ENCODE data around the gene MRPL41. TPM values are rescaled to one million over a fixed set of nuclear protein-coding genes. Genes with fewer than 3 reads are reported as not detected.
A peak's percentile ranks its signal among the peaks of the same experiment; 100 is the strongest.
"Not testable (repeated sequence)": the region's sequence is repeated elsewhere in the genome, so short reads cannot be mapped to it uniquely, and the experiment has no call there.

MRPL41 gene
- total RNA-seq, 1 donor = 30.4 TPM

DNA sequence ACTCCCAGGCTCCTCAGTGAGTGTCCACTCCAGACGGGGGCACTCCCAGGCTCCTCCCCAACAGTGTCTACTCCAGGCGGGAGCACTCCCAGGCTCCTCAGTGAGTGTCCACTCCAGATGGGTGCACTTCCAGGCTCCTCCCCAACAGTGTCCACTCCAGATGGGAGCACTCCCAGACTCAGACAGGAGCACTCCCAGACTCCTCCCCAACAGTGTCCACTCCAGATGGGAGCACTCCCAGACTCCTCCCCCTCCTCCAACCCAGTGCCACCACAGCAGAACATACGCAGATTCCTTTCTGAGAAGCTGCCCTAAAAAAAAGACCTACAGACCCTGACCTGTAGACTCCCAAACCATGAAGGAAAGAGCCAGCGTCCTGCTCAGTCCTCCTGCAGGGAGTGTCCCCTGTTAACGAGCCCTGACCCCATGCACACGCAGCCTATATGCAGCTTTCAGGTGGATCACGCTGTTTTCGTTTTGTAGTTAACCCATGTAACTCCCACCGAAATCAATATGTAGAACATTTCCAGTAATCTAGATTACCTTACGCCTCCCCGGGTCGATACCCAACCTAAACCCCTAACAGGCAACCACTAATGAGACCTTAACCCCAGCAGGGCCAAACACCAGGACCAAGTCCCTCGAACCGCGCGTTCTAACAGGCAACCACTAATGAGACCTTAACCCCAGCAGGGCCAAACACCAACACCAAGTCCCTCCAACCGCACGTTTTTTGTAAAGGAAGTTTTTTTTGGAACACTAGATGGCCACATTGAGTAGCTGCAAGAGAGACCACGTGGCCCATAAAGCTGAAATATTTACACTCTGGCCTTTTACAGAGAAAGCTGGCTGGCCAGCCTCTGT lies 17.2 kb upstream of the MRPL41 start:
- peak overlapping the region; percentile 69 for H2AFZ ChIP-seq (ENCODE audit: low read length)

DNA sequence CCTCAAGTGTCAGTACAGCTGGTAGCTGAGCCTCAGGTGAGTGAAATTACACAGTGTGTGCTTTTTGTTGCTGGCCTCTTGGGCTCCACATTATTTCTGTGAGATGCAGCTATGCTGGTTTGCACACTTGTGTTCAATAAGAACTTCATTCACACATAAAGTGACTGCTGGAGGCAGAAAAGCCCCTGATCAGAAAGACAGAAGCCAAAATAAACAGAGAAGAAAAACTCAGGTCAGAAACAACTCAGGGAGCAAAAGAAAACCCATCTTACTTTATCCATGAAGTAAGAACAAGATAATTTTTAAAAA lies 16.6 kb upstream of the MRPL41 start:
- Histone ChIP-seq H2AFZ (ENCODE audit: low read length) (peak overlapping the region; percentile 67), H4K20me1 (ENCODE audit: insufficient read depth, low read length) (no peaks in the 10 kb centered on the region), H3K4me3 (ENCODE audit: insufficient read depth, low read length) (no peak overlapping the region), H3K79me2 (ENCODE audit: insufficient read depth, low read length) (no peaks in the 10 kb centered on the region), H3K4me1 (ENCODE audit: insufficient read depth, low read length) (peaks cover 9% of the 10 kb centered on the region), H3K9me3 (ENCODE audit: low read depth, low read length) (no peaks in the 10 kb centered on the region), H3K27me3 (ENCODE audit: insufficient read depth, low read length) (no peaks in the 10 kb centered on the region), H3K36me3 (ENCODE audit: insufficient read depth, low read length) (no peaks in the 10 kb centered on the region), H3K27ac (ENCODE audit: low read depth, low read length) (no peak overlapping the region), H3K4me2 (ENCODE audit: insufficient read depth, low read length) (peak overlapping the region; percentile 76)
- DNase-seq (ENCODE audit: insufficient read length, low spot score, missing footprints) = no peak
- TF ChIP-seq, protein P1, sequence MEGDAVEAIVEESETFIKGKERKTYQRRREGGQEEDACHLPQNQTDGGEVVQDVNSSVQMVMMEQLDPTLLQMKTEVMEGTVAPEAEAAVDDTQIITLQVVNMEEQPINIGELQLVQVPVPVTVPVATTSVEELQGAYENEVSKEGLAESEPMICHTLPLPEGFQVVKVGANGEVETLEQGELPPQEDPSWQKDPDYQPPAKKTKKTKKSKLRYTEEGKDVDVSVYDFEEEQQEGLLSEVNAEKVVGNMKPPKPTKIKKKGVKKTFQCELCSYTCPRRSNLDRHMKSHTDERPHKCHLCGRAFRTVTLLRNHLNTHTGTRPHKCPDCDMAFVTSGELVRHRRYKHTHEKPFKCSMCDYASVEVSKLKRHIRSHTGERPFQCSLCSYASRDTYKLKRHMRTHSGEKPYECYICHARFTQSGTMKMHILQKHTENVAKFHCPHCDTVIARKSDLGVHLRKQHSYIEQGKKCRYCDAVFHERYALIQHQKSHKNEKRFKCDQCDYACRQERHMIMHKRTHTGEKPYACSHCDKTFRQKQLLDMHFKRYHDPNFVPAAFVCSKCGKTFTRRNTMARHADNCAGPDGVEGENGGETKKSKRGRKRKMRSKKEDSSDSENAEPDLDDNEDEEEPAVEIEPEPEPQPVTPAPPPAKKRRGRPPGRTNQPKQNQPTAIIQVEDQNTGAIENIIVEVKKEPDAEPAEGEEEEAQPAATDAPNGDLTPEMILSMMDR (IDR thresholded peaks at IDR 0.05; ENCODE audit: extremely low read depth, low read depth, low read length) = no peak

More for the DNA sequence above, 17.2 kb upstream of the MRPL41 start:
- H3K36me3 ChIP-seq (ENCODE audit: insufficient read depth, low read length) = no peaks in the 10 kb centered on the region
- DNase-seq (ENCODE audit: insufficient read length, low spot score, missing footprints) = peak; percentile 93
- H3K9me3 ChIP-seq (ENCODE audit: low read depth, low read length) = no peaks in the 10 kb centered on the region
- H3K4me3 ChIP-seq (ENCODE audit: insufficient read depth, low read length) = peak overlapping the region; percentile 45
- peak overlapping the region; percentile 76 for H3K4me2 ChIP-seq (ENCODE audit: insufficient read depth, low read length)
- H4K20me1 ChIP-seq (ENCODE audit: insufficient read depth, low read length) = no peaks in the 10 kb centered on the region
- TF ChIP-seq, protein P1 (IDR thresholded peaks at IDR 0.05; ENCODE audit: extremely low read depth, low read depth, low read length) = peak; percentile 77
- peaks cover 9% of the 10 kb centered on the region for H3K4me1 ChIP-seq (ENCODE audit: insufficient read depth, low read length)
- no peaks in the 10 kb centered on the region for H3K27me3 ChIP-seq (ENCODE audit: insufficient read depth, low read length)
- no peak overlapping the region for H3K27ac ChIP-seq (ENCODE audit: low read depth, low read length)
- H3K79me2 ChIP-seq (ENCODE audit: insufficient read depth, low read length) = no peaks in the 10 kb centered on the region

DNA sequence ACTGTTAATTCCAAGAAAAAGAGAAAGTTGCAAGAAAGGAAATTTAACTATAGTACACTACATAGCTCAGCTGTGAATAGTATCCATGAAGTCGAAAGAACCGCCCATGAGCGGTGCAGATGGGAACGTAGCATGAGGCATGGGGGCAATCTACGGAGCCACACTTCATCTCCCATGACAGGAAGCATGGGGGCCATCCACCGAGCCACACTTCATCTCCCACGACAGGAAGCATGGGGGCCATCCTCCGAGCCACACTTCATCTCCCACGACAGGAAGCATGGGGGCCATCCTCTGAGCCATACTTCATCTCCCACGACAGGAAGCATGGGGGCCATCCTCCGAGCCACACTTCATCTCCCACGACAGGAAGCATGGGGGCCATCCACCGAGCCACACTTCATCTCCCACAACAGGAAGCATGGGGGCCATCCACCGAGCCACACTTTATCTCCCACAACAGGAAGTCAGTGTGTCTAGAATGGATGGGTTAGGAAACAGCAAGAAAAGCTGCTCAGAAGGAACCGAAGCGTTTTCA lies 15.0 kb upstream of the MRPL41 start:
- H2AFZ ChIP-seq (ENCODE audit: low read length); H3K4me3 ChIP-seq (ENCODE audit: insufficient read depth, low read length); H3K36me3 ChIP-seq (ENCODE audit: insufficient read depth, low read length); H4K20me1 ChIP-seq (ENCODE audit: insufficient read depth, low read length); H3K79me2 ChIP-seq (ENCODE audit: insufficient read depth, low read length); H3K27ac ChIP-seq (ENCODE audit: low read depth, low read length); H3K27me3 ChIP-seq (ENCODE audit: insufficient read depth, low read length); H3K4me2 ChIP-seq (ENCODE audit: insufficient read depth, low read length); H3K4me1 ChIP-seq (ENCODE audit: insufficient read depth, low read length); H3K9me3 ChIP-seq (ENCODE audit: low read depth, low read length): not testable (repeated sequence)
- DNase-seq (ENCODE audit: insufficient read length, low spot score, missing footprints) = peak; percentile 45

DNA sequence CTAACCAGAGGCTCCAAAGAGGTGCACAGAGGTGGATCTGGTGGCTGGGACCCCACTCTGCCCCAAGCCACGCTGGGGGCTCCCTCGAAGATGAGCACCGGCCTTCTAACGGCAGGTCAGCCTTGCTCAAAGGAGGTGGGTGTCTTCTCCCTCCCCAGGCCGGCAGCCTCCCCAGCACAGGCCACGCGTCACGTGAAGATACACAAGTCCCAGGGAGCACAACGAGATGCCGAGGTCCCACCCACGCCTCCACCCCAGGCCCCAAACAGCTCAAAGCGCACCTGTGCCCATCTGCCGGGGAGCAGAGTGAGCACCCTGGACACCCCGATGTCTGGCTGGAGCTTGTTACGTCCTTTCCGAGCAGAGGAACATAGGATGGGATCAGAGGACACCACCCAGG lies 13.6 kb upstream of the MRPL41 start:
- Histone ChIP-seq H3K9me3 (ENCODE audit: low read depth, low read length) (no peaks in the 10 kb centered on the region), H3K27me3 (ENCODE audit: insufficient read depth, low read length) (no peaks in the 10 kb centered on the region), H2AFZ (ENCODE audit: low read length) (no peak overlapping the region), H3K27ac (ENCODE audit: low read depth, low read length) (no peak overlapping the region), H3K4me2 (ENCODE audit: insufficient read depth, low read length) (no peak overlapping the region), H3K4me3 (ENCODE audit: insufficient read depth, low read length) (no peak overlapping the region), H3K4me1 (ENCODE audit: insufficient read depth, low read length) (peaks cover 9% of the 10 kb centered on the region), H3K79me2 (ENCODE audit: insufficient read depth, low read length) (no peaks in the 10 kb centered on the region), H4K20me1 (ENCODE audit: insufficient read depth, low read length) (no peaks in the 10 kb centered on the region), H3K36me3 (ENCODE audit: insufficient read depth, low read length) (no peaks in the 10 kb centered on the region)
- TF ChIP-seq, protein P1 (IDR thresholded peaks at IDR 0.05; ENCODE audit: extremely low read depth, low read depth, low read length) = no peak
- DNase-seq (ENCODE audit: insufficient read length, low spot score, missing footprints) = peak; percentile 31
